Stimulated activated CD4-positive, alpha-beta T cell treated with anti-CD3 and anti-CD28 coated beads, TNF-alpha, amount 100 ng/mL, for 4 hours (primary cell): ENCODE data around the gene RCE1.
"Not testable (repeated sequence)": the region's sequence is repeated elsewhere in the genome, so short reads cannot be mapped to it uniquely, and the experiment has no call there.

Experiments
- DNase-seq, 3 experiments: peaks; one replicate each; pipeline ENCODE4 v3.0.0-alpha.2; 2020; ENCODE audit warnings: low read depth in 3 of 3

RCE1 gene

GRCh38 chr11:66842896-66843775 lies at the start of gene RCE1:
RCE1 (plus strand) TSS chr11:66843441; CDS start chr11:66843456, 15 bp downstream.
- DNase-seq = peak; percentile 80 to 84 (median 83)

- not testable (repeated sequence) for DNase-seq
Measured at GRCh38 chr11:66799815-66800214, 43.4 kb upstream of the RCE1 start.

GRCh38 chr11:66800720-66801428 lies 42.4 kb upstream of the RCE1 start:
- DNase-seq = no peak

- no peak for DNase-seq
Measured at GRCh38 chr11:66809592-66809991, 33.6 kb upstream of the RCE1 start.

GRCh38 chr11:66810576-66811185 lies 32.6 kb upstream of the RCE1 start:
- DNase-seq = no peak

- DNase-seq = no peak
Measured at GRCh38 chr11:66814678-66815077, 28.6 kb upstream of the RCE1 start.

GRCh38 chr11:66815646-66816045 lies 27.6 kb upstream of the RCE1 start:
- no peak for DNase-seq

GRCh38 chr11:66818231-66818955 lies 24.8 kb upstream of the RCE1 start:
- no peak for DNase-seq

- no peak for DNase-seq
Measured at GRCh38 chr11:66820381-66820780, 22.9 kb upstream of the RCE1 start.

- no peak for DNase-seq
Measured at GRCh38 chr11:66820901-66821300, 22.3 kb upstream of the RCE1 start.

- DNase-seq = no peak
Measured at GRCh38 chr11:66823700-66824099, 19.5 kb upstream of the RCE1 start.

- not testable (repeated sequence) for DNase-seq
Measured at GRCh38 chr11:66824573-66824972, 18.7 kb upstream of the RCE1 start.

- no peak for DNase-seq
Measured at GRCh38 chr11:66834539-66834845, 8.7 kb upstream of the RCE1 start.

- DNase-seq = no peak
Measured at GRCh38 chr11:66834943-66835342, 8.3 kb upstream of the RCE1 start.

- DNase-seq = no peak
Measured at GRCh38 chr11:66835768-66836405, 7.4 kb upstream of the RCE1 start.

- DNase-seq = no peak
Measured at GRCh38 chr11:66840317-66841091, 2.7 kb upstream of the RCE1 start.

GRCh38 chr11:66841861-66842260 lies 1.4 kb upstream of the RCE1 start:
- no peak for DNase-seq

- no peak for DNase-seq
Measured at GRCh38 chr11:66842501-66842895, 743 bp upstream of the RCE1 start.

GRCh38 chr11:66843776-66844495 lies 695 bp downstream of the RCE1 start:
- DNase-seq = no peak

GRCh38 chr11:66844496-66845142 lies 1.4 kb downstream of the RCE1 start:
- DNase-seq = no peak
